ENCODE measurements around the gene ERCC6L2. TPM values are rescaled to one million over a fixed set of nuclear protein-coding genes. Genes with fewer than 3 reads are reported as not detected.

Gene ERCC6L2
- polyA plus RNA-seq, 1 of the 3 experiments (the other 2 are of a cell fraction), result 10.0 TPM

DNA sequence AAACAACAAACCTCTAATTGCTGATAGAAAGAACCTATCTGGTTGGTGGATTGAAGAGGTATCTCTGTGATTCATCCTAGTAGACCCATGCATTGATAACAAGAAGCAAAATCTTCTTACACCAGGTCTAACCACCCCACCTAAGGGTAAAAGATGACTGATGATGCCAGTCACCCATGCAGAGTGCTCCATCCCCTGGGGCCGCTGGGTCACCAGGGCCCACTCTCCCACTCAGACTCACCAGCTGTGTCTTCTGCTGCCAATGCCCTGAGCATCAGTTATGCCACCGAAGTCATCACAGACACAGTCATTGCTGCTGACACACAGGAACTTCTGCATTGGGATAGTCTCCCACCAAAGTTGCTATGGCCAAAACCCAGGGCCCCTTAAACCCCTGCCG is 44.7 kb upstream of the ERCC6L2 start (continued):
- TF ChIP-seq TCF12 (IDR thresholded peaks at IDR 0.05), result no peak

GRCh38 chr9:95831810-95832209 is 43.7 kb upstream of the ERCC6L2 start:
- no peaks in the 10 kb centered on the region for H3K79me2 ChIP-seq (ENCODE audit: insufficient read depth)
- no peak overlapping the region for H3K4me3 ChIP-seq (ENCODE audit: low read depth in 2 of 2, low read length in 1 of 2)
- POLR2A ChIA-PET, result no interaction called here
- H3K4me1 ChIP-seq (ENCODE audit: control insufficient read depth in 1 of 2, insufficient read depth in 2 of 2, low read depth in 1 of 2, low read length in 1 of 2), result no peaks in the 10 kb centered on the region; a peak in 1 of 4 replicates
- TF ChIP-seq TCF12 (IDR thresholded peaks at IDR 0.05) (no peak), FOSL2 (IDR thresholded peaks at IDR 0.05; ENCODE audit: borderline replicate concordance, low read depth) (no peak), POLR2AphosphoS5 (IDR thresholded peaks at IDR 0.05; ENCODE audit: low read depth, low read length) (no peak), SIN3A (IDR thresholded peaks at IDR 0.05; ENCODE audit: borderline replicate concordance, low read depth, low read length) (no peak), GABPA (IDR thresholded peaks at IDR 0.05; ENCODE audit: low read depth) (no peak), TAF1 (IDR thresholded peaks at IDR 0.05; ENCODE audit: borderline replicate concordance, low read depth, low read length) (no peak), YY1 (IDR thresholded peaks at IDR 0.05; ENCODE audit: low read depth) (no peak), RAD21 (IDR thresholded peaks at IDR 0.05; ENCODE audit: low read length) (no peak), GATA2 (CRISPR knock-in tag; IDR thresholded peaks at IDR 0.05) (no peak), USF2 (IDR thresholded peaks at IDR 0.05; ENCODE audit: borderline replicate concordance, low read depth, low read length) (no peak), EP300 (IDR thresholded peaks at IDR 0.05; ENCODE audit: borderline replicate concordance in 1 of 2, low read depth in 1 of 2, low read length in 1 of 2) (no peak), MEF2A (IDR thresholded peaks at IDR 0.05; ENCODE audit: borderline replicate concordance, low read depth) (no peak), RXRA (IDR thresholded peaks at IDR 0.05; ENCODE audit: borderline replicate concordance, low read depth) (no peak), FOXJ3 (CRISPR knock-in tag; IDR thresholded peaks at IDR 0.05) (no peak)
- TF ChIP-seq, protein P1, sequence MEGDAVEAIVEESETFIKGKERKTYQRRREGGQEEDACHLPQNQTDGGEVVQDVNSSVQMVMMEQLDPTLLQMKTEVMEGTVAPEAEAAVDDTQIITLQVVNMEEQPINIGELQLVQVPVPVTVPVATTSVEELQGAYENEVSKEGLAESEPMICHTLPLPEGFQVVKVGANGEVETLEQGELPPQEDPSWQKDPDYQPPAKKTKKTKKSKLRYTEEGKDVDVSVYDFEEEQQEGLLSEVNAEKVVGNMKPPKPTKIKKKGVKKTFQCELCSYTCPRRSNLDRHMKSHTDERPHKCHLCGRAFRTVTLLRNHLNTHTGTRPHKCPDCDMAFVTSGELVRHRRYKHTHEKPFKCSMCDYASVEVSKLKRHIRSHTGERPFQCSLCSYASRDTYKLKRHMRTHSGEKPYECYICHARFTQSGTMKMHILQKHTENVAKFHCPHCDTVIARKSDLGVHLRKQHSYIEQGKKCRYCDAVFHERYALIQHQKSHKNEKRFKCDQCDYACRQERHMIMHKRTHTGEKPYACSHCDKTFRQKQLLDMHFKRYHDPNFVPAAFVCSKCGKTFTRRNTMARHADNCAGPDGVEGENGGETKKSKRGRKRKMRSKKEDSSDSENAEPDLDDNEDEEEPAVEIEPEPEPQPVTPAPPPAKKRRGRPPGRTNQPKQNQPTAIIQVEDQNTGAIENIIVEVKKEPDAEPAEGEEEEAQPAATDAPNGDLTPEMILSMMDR (IDR thresholded peaks at IDR 0.05), result no peak
- TF ChIP-seq, protein P2, sequence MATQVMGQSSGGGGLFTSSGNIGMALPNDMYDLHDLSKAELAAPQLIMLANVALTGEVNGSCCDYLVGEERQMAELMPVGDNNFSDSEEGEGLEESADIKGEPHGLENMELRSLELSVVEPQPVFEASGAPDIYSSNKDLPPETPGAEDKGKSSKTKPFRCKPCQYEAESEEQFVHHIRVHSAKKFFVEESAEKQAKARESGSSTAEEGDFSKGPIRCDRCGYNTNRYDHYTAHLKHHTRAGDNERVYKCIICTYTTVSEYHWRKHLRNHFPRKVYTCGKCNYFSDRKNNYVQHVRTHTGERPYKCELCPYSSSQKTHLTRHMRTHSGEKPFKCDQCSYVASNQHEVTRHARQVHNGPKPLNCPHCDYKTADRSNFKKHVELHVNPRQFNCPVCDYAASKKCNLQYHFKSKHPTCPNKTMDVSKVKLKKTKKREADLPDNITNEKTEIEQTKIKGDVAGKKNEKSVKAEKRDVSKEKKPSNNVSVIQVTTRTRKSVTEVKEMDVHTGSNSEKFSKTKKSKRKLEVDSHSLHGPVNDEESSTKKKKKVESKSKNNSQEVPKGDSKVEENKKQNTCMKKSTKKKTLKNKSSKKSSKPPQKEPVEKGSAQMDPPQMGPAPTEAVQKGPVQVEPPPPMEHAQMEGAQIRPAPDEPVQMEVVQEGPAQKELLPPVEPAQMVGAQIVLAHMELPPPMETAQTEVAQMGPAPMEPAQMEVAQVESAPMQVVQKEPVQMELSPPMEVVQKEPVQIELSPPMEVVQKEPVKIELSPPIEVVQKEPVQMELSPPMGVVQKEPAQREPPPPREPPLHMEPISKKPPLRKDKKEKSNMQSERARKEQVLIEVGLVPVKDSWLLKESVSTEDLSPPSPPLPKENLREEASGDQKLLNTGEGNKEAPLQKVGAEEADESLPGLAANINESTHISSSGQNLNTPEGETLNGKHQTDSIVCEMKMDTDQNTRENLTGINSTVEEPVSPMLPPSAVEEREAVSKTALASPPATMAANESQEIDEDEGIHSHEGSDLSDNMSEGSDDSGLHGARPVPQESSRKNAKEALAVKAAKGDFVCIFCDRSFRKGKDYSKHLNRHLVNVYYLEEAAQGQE (IDR thresholded peaks at IDR 0.05; ENCODE audit: low read depth, low read length), result no peak
- TF ChIP-seq, protein P3, sequence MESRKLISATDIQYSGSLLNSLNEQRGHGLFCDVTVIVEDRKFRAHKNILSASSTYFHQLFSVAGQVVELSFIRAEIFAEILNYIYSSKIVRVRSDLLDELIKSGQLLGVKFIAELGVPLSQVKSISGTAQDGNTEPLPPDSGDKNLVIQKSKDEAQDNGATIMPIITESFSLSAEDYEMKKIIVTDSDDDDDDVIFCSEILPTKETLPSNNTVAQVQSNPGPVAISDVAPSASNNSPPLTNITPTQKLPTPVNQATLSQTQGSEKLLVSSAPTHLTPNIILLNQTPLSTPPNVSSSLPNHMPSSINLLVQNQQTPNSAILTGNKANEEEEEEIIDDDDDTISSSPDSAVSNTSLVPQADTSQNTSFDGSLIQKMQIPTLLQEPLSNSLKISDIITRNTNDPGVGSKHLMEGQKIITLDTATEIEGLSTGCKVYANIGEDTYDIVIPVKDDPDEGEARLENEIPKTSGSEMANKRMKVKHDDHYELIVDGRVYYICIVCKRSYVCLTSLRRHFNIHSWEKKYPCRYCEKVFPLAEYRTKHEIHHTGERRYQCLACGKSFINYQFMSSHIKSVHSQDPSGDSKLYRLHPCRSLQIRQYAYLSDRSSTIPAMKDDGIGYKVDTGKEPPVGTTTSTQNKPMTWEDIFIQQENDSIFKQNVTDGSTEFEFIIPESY (IDR thresholded peaks at IDR 0.05; ENCODE audit: borderline replicate concordance, low read depth), result no peak
- H2AFZ ChIP-seq (ENCODE audit: low read depth), result no peak overlapping the region
- no peaks in the 10 kb centered on the region for H3K36me3 ChIP-seq (replicated peaks in 1 of 2; ENCODE audit: control insufficient read depth in 1 of 2, insufficient read depth in 2 of 2, low read length in 1 of 2)
- H3K4me2 ChIP-seq, result no peak overlapping the region
- peaks cover 9% of the 10 kb centered on the region for H3F3A ChIP-seq (replicated peaks; ENCODE audit: insufficient read depth)
- H3K9me3 ChIP-seq, result no peaks in the 10 kb centered on the region
- H3K27me3 ChIP-seq (ENCODE audit: insufficient read depth), result no peaks in the 10 kb centered on the region
- no peaks in the 10 kb centered on the region for H3K9me2 ChIP-seq
- H4K20me1 ChIP-seq (ENCODE audit: insufficient read depth), result no peaks in the 10 kb centered on the region
- H3K9ac ChIP-seq, result no peak overlapping the region
- no peak overlapping the region for H3K27ac ChIP-seq (ENCODE audit: low read depth in 2 of 2, low read length in 1 of 2)
- CTCF ChIA-PET, result no interaction called here
- no peak for DNase-seq

All from SK-N-SH (cell line).